Endothelial cell of hepatic sinusoid (primary cell): ENCODE results near the gene NOP53.
"Not testable (repeated sequence)": the region's sequence is repeated elsewhere in the genome, so short reads cannot be mapped to it uniquely, and the experiment has no call there.

Experiments
- in situ Hi-C: cut with HindIII; loops from 2 replicates; pipeline ENCODE4 v1.10.0; 2017; ENCODE audit warnings: low sequenced_read_pairs

The NOP53 gene

GRCh38 chr19:47803148-47803547 lies 57.8 kb downstream of the NOP53 start:
- in situ Hi-C loops, result not testable (repeated sequence)

DNA sequence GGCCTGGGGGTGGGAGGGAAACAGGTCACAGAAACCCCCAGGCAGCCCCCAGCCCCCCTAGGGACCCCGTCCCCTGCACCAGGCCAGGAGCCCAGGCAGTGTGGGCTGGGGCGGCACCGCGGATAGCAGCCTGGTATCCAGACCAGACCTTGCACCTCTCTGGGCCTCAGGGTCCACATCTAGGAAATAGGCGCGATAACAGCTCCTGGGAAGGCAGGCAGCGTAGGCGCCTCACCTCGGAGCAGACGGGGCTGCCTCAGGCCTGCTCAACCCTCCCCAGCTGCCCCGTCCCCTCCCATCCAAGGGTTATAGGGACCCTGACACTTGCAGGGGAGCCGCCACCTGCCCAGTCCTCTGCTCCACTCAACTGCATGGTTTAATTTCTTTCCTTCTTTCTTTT lies 58.3 kb downstream of the NOP53 start:
- in situ Hi-C loops, result not testable (repeated sequence)

DNA sequence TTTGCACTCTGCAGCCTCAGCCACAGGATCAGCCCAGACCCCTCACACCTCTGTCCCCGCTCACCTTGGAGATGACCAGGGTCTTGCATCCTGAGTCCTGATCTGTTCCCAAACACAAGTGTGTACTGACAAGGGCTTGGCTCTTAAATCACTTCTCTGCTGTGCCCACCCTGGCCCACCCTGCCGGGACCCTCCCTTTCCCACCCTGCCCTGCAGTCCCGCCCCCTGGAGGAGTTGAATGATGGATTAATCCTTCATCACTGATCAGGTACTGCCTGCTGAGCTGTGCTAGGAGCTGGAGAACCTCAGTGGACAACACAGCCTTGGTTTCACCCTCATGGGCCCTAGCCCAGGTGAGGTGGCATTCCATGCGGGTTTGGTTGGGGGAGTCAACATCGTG lies 59.1 kb downstream of the NOP53 start, which contains the start of gene TPRX1:
TSS of gene TPRX1 (minus strand) at position 101 of the 400 bp plus-strand sequence. CDS start at position 89, 12 bp downstream.
- in situ Hi-C loops, result not testable (repeated sequence)

DNA sequence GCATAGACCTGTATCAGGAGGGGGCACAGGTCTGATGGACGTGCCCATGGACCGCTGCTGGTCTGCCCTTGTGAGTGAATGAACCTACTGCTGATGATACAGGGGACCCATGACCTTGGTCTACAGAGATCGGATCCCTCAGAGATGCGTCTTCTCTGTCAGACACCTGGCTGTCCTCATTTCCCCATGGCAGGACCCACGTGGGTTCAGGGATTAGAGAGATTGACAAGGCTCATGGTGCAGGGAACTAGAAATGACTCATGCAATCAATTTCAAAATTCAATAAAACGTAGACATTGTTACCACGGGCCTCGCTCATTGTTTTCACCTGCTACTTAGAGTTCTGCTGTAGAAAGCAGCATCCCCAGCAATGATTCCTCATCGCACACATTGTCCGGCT lies 60.0 kb downstream of the NOP53 start:
- in situ Hi-C loops, result no loop called here

- in situ Hi-C loops, result no loop called here
These were observed 61.1 kb downstream of the NOP53 start for GRCh38 chr19:47806435-47806834.
